ENCODE results near the gene ADAMTS2.

Gene ADAMTS2

GRCh38 chr5:179297486-179298180 is 47.6 kb downstream of the ADAMTS2 start:
- Mint-ChIP-seq H3K36me3 (ENCODE audit: low read depth) (peaks cover 17% of the 10 kb centered on the region), H3K9me3 (peaks cover 33% of the 10 kb centered on the region), H3K27ac (peak overlapping the region; percentile 92), H3K27me3 (ENCODE audit: low read depth, poor library complexity) (peaks cover 7% of the 10 kb centered on the region), H3K4me3 (peak overlapping the region; percentile 30), H3K4me1 (peaks cover 79% of the 10 kb centered on the region)
- TF ChIP-seq CTCF (IDR thresholded peaks at IDR 0.05), result no peak
- DNase-seq, result no peak

GRCh38 chr5:179297026-179297425 is 48.2 kb downstream of the ADAMTS2 start:
- peaks cover 4% of the 10 kb centered on the region for H3K27me3 Mint-ChIP-seq (ENCODE audit: low read depth, poor library complexity)
- peaks cover 33% of the 10 kb centered on the region for H3K9me3 Mint-ChIP-seq
- no peak for TF ChIP-seq CTCF (IDR thresholded peaks at IDR 0.05)
- H3K36me3 Mint-ChIP-seq (ENCODE audit: low read depth), result peaks cover 17% of the 10 kb centered on the region
- H3K27ac Mint-ChIP-seq, result peak overlapping the region; percentile 92
- no peak for DNase-seq
- peak overlapping the region; percentile 11 for H3K4me3 Mint-ChIP-seq
- H3K4me1 Mint-ChIP-seq, result peaks cover 79% of the 10 kb centered on the region

GRCh38 chr5:179296150-179296821 is 49.0 kb downstream of the ADAMTS2 start:
- Mint-ChIP-seq H3K27ac (peak overlapping the region; percentile 42), H3K4me3 (no peak overlapping the region), H3K4me1 (peaks cover 75% of the 10 kb centered on the region), H3K9me3 (peaks cover 33% of the 10 kb centered on the region), H3K36me3 (ENCODE audit: low read depth) (peaks cover 20% of the 10 kb centered on the region), H3K27me3 (ENCODE audit: low read depth, poor library complexity) (peaks cover 4% of the 10 kb centered on the region)
- DNase-seq, result no peak
- no peak for TF ChIP-seq CTCF (IDR thresholded peaks at IDR 0.05)

- Mint-ChIP-seq H3K4me1 (peaks cover 70% of the 10 kb centered on the region), H3K4me3 (no peak overlapping the region), H3K27ac (peak overlapping the region; percentile 42), H3K27me3 (ENCODE audit: low read depth, poor library complexity) (peaks cover 4% of the 10 kb centered on the region), H3K36me3 (ENCODE audit: low read depth) (peaks cover 20% of the 10 kb centered on the region), H3K9me3 (peaks cover 33% of the 10 kb centered on the region)
- no peak for TF ChIP-seq CTCF (IDR thresholded peaks at IDR 0.05)
- DNase-seq, result no peak
Measured at GRCh38 chr5:179295778-179296149, 49.5 kb downstream of the ADAMTS2 start.

GRCh38 chr5:179294891-179295777 is 50.1 kb downstream of the ADAMTS2 start:
- no peak for DNase-seq
- H3K27ac Mint-ChIP-seq, result peak overlapping the region; percentile 48
- no peak overlapping the region for H3K4me3 Mint-ChIP-seq
- no peak for TF ChIP-seq CTCF (IDR thresholded peaks at IDR 0.05)
- peaks cover 67% of the 10 kb centered on the region for H3K4me1 Mint-ChIP-seq
- peaks cover 18% of the 10 kb centered on the region for H3K36me3 Mint-ChIP-seq (ENCODE audit: low read depth)
- H3K9me3 Mint-ChIP-seq, result peaks cover 29% of the 10 kb centered on the region
- H3K27me3 Mint-ChIP-seq (ENCODE audit: low read depth, poor library complexity), result peaks cover 4% of the 10 kb centered on the region
